Vagina (tissue), 2 donors: ENCODE data around the gene NPSR1.

Source experiments
- CTCF ChIP-seq, 3 experiments: fragments of 450-650 bp in 2 of 3; fragments of 200-600 bp in 1 of 3; sonication (generic) in 1 of 3; IDR thresholded peaks; one replicate each; pipeline ENCODE4 v1.5.1; 2017 to 2019; ENCODE audit warnings: antibody characterized with exemption in 3 of 3, mild to moderate bottlenecking in 2 of 3, moderate library complexity in 2 of 3
- POLR2A ChIP-seq, 2 donors: fragments of 450-650 bp; IDR thresholded peaks; one replicate each; pipeline ENCODE4 v1.6.1; 2017; ENCODE audit warnings: antibody characterized with exemption in 2 of 2, mild to moderate bottlenecking in 2 of 2, moderate library complexity in 2 of 2

GRCh38 chr7:34662058-34662708, 4.2 kb downstream of the NPSR1 start:
- no peak for TF ChIP-seq CTCF (IDR thresholded peaks at IDR 0.05)
- no peak for TF ChIP-seq POLR2A (IDR thresholded peaks at IDR 0.05)
